Ovary (tissue), 9 donors: ENCODE measurements around the gene ZCCHC18. TPM values are rescaled to one million over a fixed set of nuclear protein-coding genes. Genes with fewer than 3 reads are reported as not detected.

Experiments used
- DNase-seq, 5 donors: peaks; one replicate each; pipeline ENCODE4 v3.0.0-alpha.2; 2019 to 2020
- H3K27ac ChIP-seq, 2 donors: fragments of 200-600 bp; one replicate each; pipeline versions ENCODE4 v1.5.1 to v1.8.0; 2019 to 2022
- H3K27me3 ChIP-seq: fragments of 200-600 bp; one replicate; pipeline ENCODE4 v1.8.0; 2022
- H3K36me3 ChIP-seq: fragments of 200-600 bp; sonication (generic); one replicate; pipeline ENCODE4 v1.5.1; 2019
- H3K4me1 ChIP-seq: one replicate; pipeline ENCODE4 v1.8.1; 2013; ENCODE audit warnings: mild to moderate bottlenecking, moderate library complexity; ENCODE audit not compliant: insufficient read depth
- H3K4me3 ChIP-seq: fragments of 200-600 bp; sonication (generic); one replicate; pipeline ENCODE4 v1.5.1; 2017
- H3K9me3 ChIP-seq, 2 donors: fragments of 200-600 bp in 1 of 2; sonication (generic) in 1 of 2; one replicate each; pipeline versions ENCODE4 v1.5.1 to v1.8.1; 2013 to 2019; ENCODE audit warnings: mild to moderate bottlenecking in 1 of 2, moderate library complexity in 1 of 2
- EP300 ChIP-seq: sonication (generic); formaldehyde crosslinking; IDR thresholded peaks from one replicate; pipeline ENCODE4 v1.6.1; 2017; ENCODE audit warnings: antibody characterized with exemption
- POLR2A ChIP-seq: fragments of 450-650 bp; IDR thresholded peaks from one replicate; pipeline ENCODE4 v1.6.1; 2017; ENCODE audit warnings: antibody characterized with exemption, mild to moderate bottlenecking, moderate library complexity
- WGBS, 3 donors: extraction: QIAGEN DNeasy Blood & Tissue Kit in 1 of 3; methylation state at CpG; one replicate each; pipeline versions ENCODE4 v1.1.5 to v1.1.7; 2013 to 2017; 5-methylcytosine and 5-hydroxymethylcytosine counted together
- intact Hi-C, 4 donors: fragments of 100-400 bp; cut with DNase I; formaldehyde crosslinking; loops; one replicate each; pipeline versions ENCODE4 v1.11.0 to v1.15.1; 2022 to 2023
- polyA plus RNA-seq, 2 donors: library from polyadenylated mRNA; stranded (reverse); fragments of 200-250 nt in 1 of 2; fragments of 350-450 nt in 1 of 2; fragmentation: Illumina TruSeq in 1 of 2; extraction: RNeasy Lipid Tissue Mini Kit (QIAGEN cat#74804) in 1 of 2; gene quantifications; one replicate each; pipeline ENCODE4 v1.2.3, GENCODE V29; 2013 to 2014
- total RNA-seq, 7 donors: library from RNA; depleted of rRNA in 2 of 7; stranded (reverse); fragments of >200 nt in 2 of 7; fragmentation: NEBNext Ultra II Directional in 3 of 7; extraction: Animal tissue kit (Norgen Biotek cat#: 25700) in 3 of 7; gene quantifications; one replicate each; pipeline versions ENCODE4 v1.1.0 to v1.2.4, GENCODE V29; 2016 to 2023
- TF ChIP-seq, protein P1 (sequence below), 3 donors: fragments of 450-650 bp in 2 of 3; fragments of 200-600 bp in 1 of 3; IDR thresholded peaks; one replicate each; pipeline versions ENCODE4 v1.5.1 to v1.8.0; 2016 to 2022; ENCODE audit warnings: antibody characterized with exemption in 3 of 3, mild to moderate bottlenecking in 1 of 3
- donor health status: DM: no; HTN: no; CAD: no; lungs with moderate emphysema.
- donor health status: DM: no; HTN: no; CAD: no.
- donor health status: Bipolar disorder and iron deficiency.
- donor health status: DM: yes; HTN: yes; CAD: no.
- donor health status: DM: no; HTN: no; CAD: no.
- donor health status: DM: yes; HTN: yes; CAD: no.

Gene ZCCHC18
- total and polyA plus RNA-seq, 9 donors, result 2.5 to 16.5 (median 6.6) TPM

DNA sequence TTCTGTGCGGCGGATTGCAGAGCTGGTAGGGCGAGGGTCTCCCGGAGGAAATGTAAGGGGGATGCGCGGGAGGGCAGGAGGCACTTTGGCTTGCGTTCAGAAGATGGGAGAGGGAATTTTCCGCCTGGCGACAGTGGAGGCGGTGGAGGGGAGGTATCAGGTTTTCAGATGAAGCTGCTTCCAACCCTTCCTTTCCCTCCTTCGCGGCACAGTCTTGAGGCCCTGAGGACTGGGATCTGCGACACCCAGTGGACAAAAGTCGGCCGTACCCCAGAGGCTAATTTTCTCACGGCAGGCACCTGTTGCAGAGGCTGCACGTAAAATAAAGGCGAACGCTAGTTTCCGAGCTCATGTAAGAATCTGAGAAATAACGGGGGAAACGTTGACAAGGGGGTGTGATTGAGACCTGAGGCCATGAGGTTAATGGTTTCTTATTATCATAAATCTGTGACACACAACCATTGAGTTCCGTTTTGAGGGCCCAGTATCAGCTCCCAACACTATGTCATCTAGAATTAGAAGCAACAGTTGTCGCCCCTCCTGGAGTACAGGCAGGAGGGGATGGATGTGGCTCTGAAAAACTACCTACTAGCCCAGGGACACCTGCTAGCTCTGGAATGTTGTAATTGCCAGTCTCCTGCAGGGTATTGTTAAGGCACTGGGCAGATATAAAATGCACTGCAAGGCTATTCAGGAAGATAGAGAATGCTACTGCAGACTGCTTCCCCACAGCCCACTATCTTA is 1.1 kb downstream of the ZCCHC18 start:
- Histone ChIP-seq H3K27ac (peak overlapping the region in 1 of 2 donors; percentile 89), H3K36me3 (no peaks in the 10 kb centered on the region), H3K9me3 (no peaks in the 10 kb centered on the region), H3K27me3 (no peaks in the 10 kb centered on the region), H3K4me3 (peak overlapping the region; percentile 46), H3K4me1 (no peaks in the 10 kb centered on the region)
- WGBS, 3 donors, result 31 to 35% (median 34%) methylated on average over 24 of the region's 24 CpGs
- TF ChIP-seq POLR2A (no peak), EP300 (no peak)
- TF ChIP-seq, protein P1, sequence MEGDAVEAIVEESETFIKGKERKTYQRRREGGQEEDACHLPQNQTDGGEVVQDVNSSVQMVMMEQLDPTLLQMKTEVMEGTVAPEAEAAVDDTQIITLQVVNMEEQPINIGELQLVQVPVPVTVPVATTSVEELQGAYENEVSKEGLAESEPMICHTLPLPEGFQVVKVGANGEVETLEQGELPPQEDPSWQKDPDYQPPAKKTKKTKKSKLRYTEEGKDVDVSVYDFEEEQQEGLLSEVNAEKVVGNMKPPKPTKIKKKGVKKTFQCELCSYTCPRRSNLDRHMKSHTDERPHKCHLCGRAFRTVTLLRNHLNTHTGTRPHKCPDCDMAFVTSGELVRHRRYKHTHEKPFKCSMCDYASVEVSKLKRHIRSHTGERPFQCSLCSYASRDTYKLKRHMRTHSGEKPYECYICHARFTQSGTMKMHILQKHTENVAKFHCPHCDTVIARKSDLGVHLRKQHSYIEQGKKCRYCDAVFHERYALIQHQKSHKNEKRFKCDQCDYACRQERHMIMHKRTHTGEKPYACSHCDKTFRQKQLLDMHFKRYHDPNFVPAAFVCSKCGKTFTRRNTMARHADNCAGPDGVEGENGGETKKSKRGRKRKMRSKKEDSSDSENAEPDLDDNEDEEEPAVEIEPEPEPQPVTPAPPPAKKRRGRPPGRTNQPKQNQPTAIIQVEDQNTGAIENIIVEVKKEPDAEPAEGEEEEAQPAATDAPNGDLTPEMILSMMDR (IDR thresholded peaks at IDR 0.05), result peak in 1 of 3 donors; percentile 21
- peak; percentile 40 to 50 (median 46) for DNase-seq
- intact Hi-C loops, result no loop called here

DNA sequence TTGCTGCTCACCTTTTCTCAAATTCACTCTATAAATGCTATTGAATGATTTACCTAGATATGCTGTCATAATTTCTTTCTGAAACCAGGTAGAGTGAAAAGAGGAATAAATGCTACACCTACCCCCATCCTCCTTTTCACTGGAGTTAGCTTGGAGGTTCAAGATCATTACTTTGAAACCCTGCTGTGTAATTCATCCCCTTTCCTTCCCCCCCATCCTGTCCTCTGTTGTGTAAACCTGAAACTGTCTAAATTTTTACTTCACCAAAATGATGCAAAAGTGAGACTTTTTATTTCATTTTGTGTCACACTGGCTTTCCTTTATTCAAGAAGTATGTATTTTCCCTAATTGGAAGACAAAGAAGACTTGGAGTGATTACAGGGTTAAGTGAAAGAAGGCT is 5.4 kb downstream of the ZCCHC18 start:
- intact Hi-C loops, result no loop called here
- no peaks in the 10 kb centered on the region for H3K9me3 ChIP-seq

DNA sequence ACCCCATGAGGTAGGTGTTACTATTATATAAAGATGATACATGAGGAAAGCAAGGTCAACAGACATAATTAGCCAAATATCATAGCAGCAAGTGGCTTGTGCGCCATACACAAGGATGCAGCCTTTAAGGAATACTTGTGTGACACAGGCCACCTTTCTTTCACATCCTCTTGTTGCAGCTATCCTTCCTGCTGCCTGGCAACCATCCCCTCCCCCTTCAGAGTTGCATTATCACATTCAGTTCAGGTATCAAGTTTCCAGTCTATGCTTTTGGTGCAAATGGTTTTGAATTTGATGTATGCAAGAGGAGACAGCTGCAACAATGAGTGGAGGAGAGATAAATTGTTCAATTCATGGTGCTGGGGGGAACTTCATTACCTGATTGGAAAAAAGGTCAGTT is 6.4 kb downstream of the ZCCHC18 start:
- H3K9me3 ChIP-seq, result no peaks in the 10 kb centered on the region
- no peaks in the 10 kb centered on the region for H3K27me3 ChIP-seq
- TF ChIP-seq POLR2A (no peak), EP300 (no peak)
- TF ChIP-seq, protein P1 (IDR thresholded peaks at IDR 0.05), result no peak
- WGBS, 3 donors, result 68 to 86% (median 79%) methylated on average over 1 of the region's 1 CpG
- intact Hi-C loops, result no loop called here
- H3K27ac ChIP-seq, result no peak overlapping the region
- H3K36me3 ChIP-seq, result no peaks in the 10 kb centered on the region
- no peak for DNase-seq
- no peak overlapping the region for H3K4me3 ChIP-seq
- H3K4me1 ChIP-seq, result no peaks in the 10 kb centered on the region

More for the DNA sequence above, 5.4 kb downstream of the ZCCHC18 start:
- Histone ChIP-seq H3K4me1 (no peaks in the 10 kb centered on the region), H3K27ac (no peak overlapping the region), H3K36me3 (no peaks in the 10 kb centered on the region), H3K4me3 (no peak overlapping the region), H3K27me3 (no peaks in the 10 kb centered on the region)
- TF ChIP-seq EP300 (no peak), POLR2A (no peak)
- TF ChIP-seq, protein P1 (IDR thresholded peaks at IDR 0.05), result no peak
- DNase-seq, result no peak

DNA sequence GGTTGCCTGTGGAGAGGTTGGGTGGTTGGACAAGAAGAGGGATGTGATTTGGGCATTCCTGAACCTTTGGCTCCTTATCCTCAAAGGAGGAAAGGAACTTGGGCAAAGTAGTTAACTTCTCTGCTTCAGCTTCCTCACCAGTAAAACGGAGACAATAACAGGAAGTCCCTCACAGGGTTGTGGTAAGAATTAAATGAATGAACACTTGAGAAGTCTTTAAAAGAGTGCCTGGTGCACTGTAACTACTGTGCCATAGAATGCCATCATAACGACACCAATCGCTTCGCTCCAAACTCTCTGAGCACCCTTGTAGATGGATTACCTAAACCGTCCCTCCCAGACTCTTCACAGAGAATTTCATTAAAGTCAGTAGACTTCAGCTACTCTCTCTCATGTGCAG is 10.5 kb downstream of the ZCCHC18 start:
- Histone ChIP-seq H3K9me3 (no peaks in the 10 kb centered on the region), H3K36me3 (no peaks in the 10 kb centered on the region), H3K4me3 (no peak overlapping the region), H3K27ac (no peak overlapping the region), H3K27me3 (no peaks in the 10 kb centered on the region), H3K4me1 (no peaks in the 10 kb centered on the region)
- no peak for DNase-seq
- intact Hi-C loops, result no loop called here
- TF ChIP-seq EP300 (no peak), POLR2A (no peak)
- TF ChIP-seq, protein P1 (IDR thresholded peaks at IDR 0.05), result no peak
- WGBS, 3 donors, result 72 to 80% (median 74%) methylated on average over 5 of the region's 5 CpGs
